KMS-11 (cell line): ENCODE results near the gene CYLD.

Source experiments
- H2AFZ ChIP-seq: fragments of 200-600 bp; sonication (generic); 2 replicates; pipeline ENCODE4 v1.6.1; 2016; ENCODE audit warnings: antibody characterized with exemption, mixed run types, low read depth
- H3K27ac ChIP-seq: fragments of 200-600 bp; sonication (generic); 2 replicates; pipeline ENCODE4 v1.6.1; 2016; ENCODE audit warnings: mild to moderate bottlenecking, mixed run types
- H3K27me3 ChIP-seq: fragments of 200-600 bp; sonication (generic); 2 replicates; pipeline ENCODE4 v1.6.1; 2017; ENCODE audit warnings: mild to moderate bottlenecking, low read depth, mixed run types, moderate library complexity; ENCODE audit not compliant: insufficient read depth
- H3K36me3 ChIP-seq: fragments of 200-600 bp; sonication (generic); 2 replicates; pipeline ENCODE4 v1.6.1; 2017; ENCODE audit warnings: mild to moderate bottlenecking, mixed run types; ENCODE audit not compliant: insufficient read depth
- H3K4me1 ChIP-seq: fragments of 200-600 bp; sonication (generic); 2 replicates; pipeline ENCODE4 v1.6.1; 2016; ENCODE audit warnings: mild to moderate bottlenecking, low read depth, mixed run types; ENCODE audit not compliant: poor library complexity, severe bottlenecking
- H3K4me2 ChIP-seq: fragments of 200-600 bp; sonication (generic); 2 replicates; pipeline ENCODE4 v1.7.0; 2016; ENCODE audit warnings: mild to moderate bottlenecking, mixed run types
- H3K4me3 ChIP-seq: fragments of 200-600 bp; sonication (generic); IDR thresholded peaks from 2 replicates; pipeline ENCODE4 v1.6.1; 2017; ENCODE audit warnings: low read depth, low read length, mixed read lengths; ENCODE audit not compliant: insufficient read depth
- H3K79me2 ChIP-seq: fragments of 200-600 bp; sonication (generic); 2 replicates; pipeline ENCODE4 v1.6.1; 2016; ENCODE audit warnings: low read depth, mixed run types; ENCODE audit not compliant: insufficient read depth
- H3K9ac ChIP-seq: fragments of 200-600 bp; sonication (generic); 2 replicates; pipeline ENCODE4 v1.6.1; 2016; ENCODE audit warnings: mild to moderate bottlenecking, mixed run types
- H4K20me1 ChIP-seq: fragments of 200-600 bp; sonication (generic); 2 replicates; pipeline ENCODE4 v1.6.1; 2016; ENCODE audit warnings: mild to moderate bottlenecking, mixed run types; ENCODE audit not compliant: insufficient read depth
- TF ChIP-seq, protein P1 (sequence below): fragments of 200-600 bp; sonication (generic); conservative IDR thresholded peaks from 2 replicates; pipeline ENCODE4 v1.6.1; 2017; ENCODE audit warnings: low read depth, mild to moderate bottlenecking, antibody characterized with exemption, low read length, moderate library complexity, mixed read lengths

CYLD gene

DNA sequence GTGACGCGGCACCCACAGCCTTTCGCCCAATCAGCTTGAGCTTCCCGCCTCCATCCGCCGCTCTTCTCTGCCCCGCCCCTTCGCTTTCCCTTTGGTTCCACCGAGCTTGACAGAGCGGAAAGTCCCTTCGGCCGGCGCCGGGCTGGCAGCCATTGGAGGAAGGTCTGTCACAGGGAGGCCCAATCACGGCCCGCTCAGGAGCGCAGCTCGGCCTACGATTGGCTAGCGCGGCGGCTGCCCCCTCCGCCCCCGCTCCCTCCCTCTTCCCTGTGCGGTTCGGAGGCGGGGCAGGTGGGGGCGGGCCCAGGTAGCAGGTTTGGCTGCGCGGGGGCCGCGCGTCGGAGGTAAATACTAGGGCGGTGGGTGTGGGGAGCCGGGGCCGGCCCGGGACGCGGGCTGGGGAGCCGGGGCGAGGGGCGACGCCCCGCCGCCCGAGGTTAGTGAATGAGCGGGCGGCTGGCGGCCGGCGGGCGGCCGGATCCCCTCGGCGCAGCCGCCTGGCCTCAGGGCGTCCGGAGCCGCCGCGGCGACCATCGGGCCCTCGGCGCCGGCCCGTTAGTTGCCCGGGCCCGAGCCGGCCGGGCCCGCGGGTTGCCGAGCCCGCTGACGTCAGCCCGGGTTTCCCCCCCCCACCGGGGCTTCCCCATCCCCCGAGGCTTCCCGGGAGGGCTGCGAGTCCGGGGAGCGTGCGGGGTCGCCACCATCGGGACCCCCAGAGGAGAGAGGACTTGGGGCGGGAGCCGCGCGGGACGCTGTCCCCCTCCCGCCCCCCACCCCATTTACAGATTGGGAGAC is at the start of gene CYLD:
Gene CYLD, plus strand, starts transcription at position 306 of the 795 bp plus-strand sequence. CDS start 7,613 bp downstream, outside the sequence.
- H3K27me3 ChIP-seq = no peaks in the 10 kb centered on the region
- peak within 1 kb of the TSS; percentile 84 for H3K27ac ChIP-seq
- H3K79me2 ChIP-seq = no peaks in the 10 kb centered on the region
- peak within 1 kb of the TSS; percentile 71 for H3K4me2 ChIP-seq
- no peaks in the 10 kb centered on the region for H3K36me3 ChIP-seq
- no peak within 1 kb of the TSS for H3K4me3 ChIP-seq
- TF ChIP-seq, protein P1, sequence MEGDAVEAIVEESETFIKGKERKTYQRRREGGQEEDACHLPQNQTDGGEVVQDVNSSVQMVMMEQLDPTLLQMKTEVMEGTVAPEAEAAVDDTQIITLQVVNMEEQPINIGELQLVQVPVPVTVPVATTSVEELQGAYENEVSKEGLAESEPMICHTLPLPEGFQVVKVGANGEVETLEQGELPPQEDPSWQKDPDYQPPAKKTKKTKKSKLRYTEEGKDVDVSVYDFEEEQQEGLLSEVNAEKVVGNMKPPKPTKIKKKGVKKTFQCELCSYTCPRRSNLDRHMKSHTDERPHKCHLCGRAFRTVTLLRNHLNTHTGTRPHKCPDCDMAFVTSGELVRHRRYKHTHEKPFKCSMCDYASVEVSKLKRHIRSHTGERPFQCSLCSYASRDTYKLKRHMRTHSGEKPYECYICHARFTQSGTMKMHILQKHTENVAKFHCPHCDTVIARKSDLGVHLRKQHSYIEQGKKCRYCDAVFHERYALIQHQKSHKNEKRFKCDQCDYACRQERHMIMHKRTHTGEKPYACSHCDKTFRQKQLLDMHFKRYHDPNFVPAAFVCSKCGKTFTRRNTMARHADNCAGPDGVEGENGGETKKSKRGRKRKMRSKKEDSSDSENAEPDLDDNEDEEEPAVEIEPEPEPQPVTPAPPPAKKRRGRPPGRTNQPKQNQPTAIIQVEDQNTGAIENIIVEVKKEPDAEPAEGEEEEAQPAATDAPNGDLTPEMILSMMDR = no peak
- peak within 1 kb of the TSS; percentile 86 for H2AFZ ChIP-seq
- peak within 1 kb of the TSS; percentile 94 for H3K9ac ChIP-seq
- no peaks in the 10 kb centered on the region for H4K20me1 ChIP-seq
- H3K4me1 ChIP-seq = peaks cover 20% of the 10 kb centered on the region

DNA sequence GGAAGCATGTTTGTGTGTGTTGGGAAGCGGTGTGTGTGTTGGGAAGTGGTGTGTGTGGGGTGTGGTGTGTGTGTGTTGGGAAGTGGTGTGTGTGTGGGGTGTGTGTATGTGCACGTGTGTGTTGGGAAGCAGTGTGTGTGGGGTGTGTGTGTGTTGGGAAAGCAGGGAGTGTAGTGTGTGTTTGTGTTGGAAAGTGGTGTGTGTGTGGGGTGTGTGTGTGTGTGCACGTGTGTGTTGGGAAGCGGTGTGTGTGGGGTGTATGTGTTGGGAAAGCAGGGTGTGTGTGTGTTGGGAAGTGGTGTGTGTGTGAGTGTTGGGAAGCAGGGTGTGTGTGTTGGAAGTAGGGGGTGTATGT is 49.3 kb upstream of the CYLD start:
- H3K79me2 ChIP-seq = no peaks in the 10 kb centered on the region
- no peak overlapping the region for H3K27ac ChIP-seq
- TF ChIP-seq, protein P1 = no peak
- H3K9ac ChIP-seq = no peak overlapping the region
- no peak overlapping the region for H3K4me2 ChIP-seq
- no peaks in the 10 kb centered on the region for H4K20me1 ChIP-seq
- H3K4me3 ChIP-seq = no peak overlapping the region
- H3K27me3 ChIP-seq = no peaks in the 10 kb centered on the region
- no peaks in the 10 kb centered on the region for H3K36me3 ChIP-seq
- no peak overlapping the region for H2AFZ ChIP-seq
- H3K4me1 ChIP-seq = no peaks in the 10 kb centered on the region

DNA sequence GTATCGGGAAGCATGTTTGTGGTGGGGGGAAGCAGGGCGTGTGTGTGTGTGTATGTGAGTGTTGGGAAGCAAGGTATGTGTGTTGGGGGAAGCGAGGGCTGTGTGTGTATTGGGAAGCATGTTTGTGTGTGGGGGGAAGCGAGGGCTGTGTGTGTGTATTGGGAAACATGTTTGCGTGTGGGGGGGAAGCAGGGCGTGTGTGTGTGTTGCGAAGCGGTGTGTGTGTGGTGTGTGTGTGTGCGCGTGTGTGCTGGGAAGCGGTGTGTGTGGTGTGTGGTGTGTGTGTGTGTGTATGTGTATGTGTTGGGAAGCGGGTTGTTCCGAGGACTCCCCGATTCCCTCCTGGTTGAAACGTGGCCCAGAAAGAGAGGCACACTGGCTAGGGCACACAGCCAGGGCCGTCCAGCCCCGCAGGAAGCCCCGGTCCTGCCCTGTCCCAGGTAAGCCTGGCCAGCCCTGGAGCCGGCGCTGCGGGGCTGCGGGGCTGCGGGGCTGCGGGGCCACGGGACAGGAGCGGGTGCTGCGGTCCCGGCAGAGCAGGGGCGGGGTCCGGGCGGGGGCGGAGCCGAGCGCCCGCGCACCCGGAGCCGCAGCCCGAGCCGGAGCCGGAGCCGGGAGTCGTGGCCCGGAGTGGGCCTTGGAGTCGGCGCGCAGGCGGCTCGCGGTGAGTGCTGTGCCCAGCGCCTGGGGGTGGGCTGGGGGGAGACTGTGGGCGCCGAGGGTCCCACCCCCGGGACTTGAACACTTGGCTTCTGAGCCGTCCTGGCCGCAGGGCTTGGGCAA is 48.7 kb upstream of the CYLD start, which contains the start of gene NOD2:
Gene NOD2, plus strand, starts transcription at position 608 of the 783 bp plus-strand sequence. CDS start 5,890 bp downstream, outside the sequence.
- no peaks in the 10 kb centered on the region for H3K4me1 ChIP-seq
- H3K36me3 ChIP-seq = no peaks in the 10 kb centered on the region
- no peak within 1 kb of the TSS for H3K27ac ChIP-seq
- no peaks in the 10 kb centered on the region for H4K20me1 ChIP-seq
- no peaks in the 10 kb centered on the region for H3K27me3 ChIP-seq
- no peak within 1 kb of the TSS for H3K4me3 ChIP-seq
- no peaks in the 10 kb centered on the region for H3K79me2 ChIP-seq
- TF ChIP-seq, protein P1 = no peak
- no peak within 1 kb of the TSS for H3K9ac ChIP-seq
- H3K4me2 ChIP-seq = no peak within 1 kb of the TSS
- no peak within 1 kb of the TSS for H2AFZ ChIP-seq

DNA sequence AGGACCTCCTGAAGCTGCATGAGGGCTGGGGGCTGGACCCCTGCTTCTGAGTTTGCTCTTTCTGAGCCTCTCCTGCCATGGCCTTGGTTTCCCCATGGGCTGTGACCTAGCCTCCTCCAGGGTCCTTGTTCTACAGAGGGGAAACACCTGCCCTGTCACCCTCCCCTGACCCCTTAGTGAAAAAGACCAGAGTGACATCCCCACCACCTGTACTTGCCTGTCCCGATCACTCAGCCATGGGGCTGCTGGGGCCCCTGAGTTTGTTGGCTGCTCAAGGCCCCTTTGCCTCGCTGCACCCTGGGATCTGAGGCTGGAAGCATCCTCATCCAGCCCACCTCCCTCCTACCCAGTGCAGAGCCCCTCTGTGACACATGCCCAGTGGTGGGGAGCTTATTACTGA is 47.7 kb upstream of the CYLD start:
- H3K4me3 ChIP-seq = no peak overlapping the region
- H3K4me2 ChIP-seq = no peak overlapping the region
- H3K36me3 ChIP-seq = no peaks in the 10 kb centered on the region
- H3K79me2 ChIP-seq = no peaks in the 10 kb centered on the region
- H3K9ac ChIP-seq = no peak overlapping the region
- TF ChIP-seq, protein P1 = no peak
- no peak overlapping the region for H2AFZ ChIP-seq
- H3K4me1 ChIP-seq = no peaks in the 10 kb centered on the region
- H3K27ac ChIP-seq = no peak overlapping the region
- H3K27me3 ChIP-seq = no peaks in the 10 kb centered on the region
- no peaks in the 10 kb centered on the region for H4K20me1 ChIP-seq
